Activated T-cell treated with anti-CD3 and anti-CD28 coated beads, Interleukin-2, amount 50 U/mL, for 72 hours (primary cell): Measurements from ENCODE around the gene AMELX. TPM values are rescaled to one million over a fixed set of nuclear protein-coding genes. Genes with fewer than 3 reads are reported as not detected.

Source experiments
- ATAC-seq, 2 donors: fragments of 150-1000 bp; cut with Tn5 transposase; replicated peaks in 1 of 2; 2 replicates each; pipeline ENCODE4 v1.10.0; 2021; ENCODE audit warnings: moderate library complexity in 2 of 2, mild to moderate bottlenecking in 1 of 2
- DNase-seq, 2 donors: peaks; one replicate each; pipeline ENCODE4 v3.0.0; 2021 to 2022; ENCODE audit warnings: mixed read lengths in 1 of 2
- H3K27ac Mint-ChIP-seq: one replicate; pipeline ENCODE4 v1.8.0; 2022; ENCODE audit warnings: mild to moderate bottlenecking, moderate library complexity, mixed read lengths
- H3K27me3 Mint-ChIP-seq: one replicate; pipeline ENCODE4 v1.8.0; 2022; ENCODE audit warnings: low read depth, mixed read lengths
- H3K36me3 Mint-ChIP-seq, 2 donors: one replicate each; pipeline ENCODE4 v1.8.0; 2022; ENCODE audit warnings: mixed read lengths in 2 of 2, mild to moderate bottlenecking in 1 of 2; ENCODE audit not compliant: insufficient read depth in 2 of 2
- H3K4me1 Mint-ChIP-seq: one replicate; pipeline ENCODE4 v1.8.0; 2022; ENCODE audit warnings: low read depth, mixed read lengths
- H3K4me3 Mint-ChIP-seq, 2 donors: one replicate each; pipeline ENCODE4 v1.8.0; 2022; ENCODE audit warnings: mild to moderate bottlenecking in 2 of 2, mixed read lengths in 2 of 2, moderate library complexity in 2 of 2
- H3K9me3 Mint-ChIP-seq, 2 donors: one replicate each; pipeline ENCODE4 v1.8.0; 2022; ENCODE audit warnings: mixed read lengths in 2 of 2
- total RNA-seq, 2 donors: library from RNA; stranded (reverse); gene quantifications; one replicate each; pipeline ENCODE4 v1.2.3, GENCODE V29; 2022

AMELX gene
- total RNA-seq, 2 donors from 2014 or later, result not detected

DNA sequence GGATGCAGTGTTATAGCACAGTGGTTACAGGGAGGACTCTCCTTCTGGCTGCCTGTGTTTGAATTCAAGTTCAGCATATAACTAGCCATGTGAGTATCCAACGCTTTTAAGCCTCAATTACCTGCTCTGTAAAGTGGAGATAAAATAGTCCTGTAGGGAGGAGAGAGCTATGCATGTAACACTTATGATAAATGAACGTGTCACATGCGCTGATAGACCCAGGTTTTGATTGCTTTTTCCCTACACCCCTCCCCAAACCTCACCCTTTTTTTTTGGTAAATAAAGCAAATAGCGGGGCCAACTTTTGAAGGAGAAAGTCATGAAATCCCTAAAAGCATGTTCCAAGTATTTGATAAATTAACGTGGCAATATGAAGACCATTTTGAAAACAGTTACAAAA lies 20.4 kb upstream of the AMELX start:
- Mint-ChIP-seq H3K4me1 (no peaks in the 10 kb centered on the region), H3K27ac (no peak overlapping the region), H3K9me3 (peaks cover 0 to 3% of the 10 kb centered on the region in 2 donors), H3K36me3 (no peaks in the 10 kb centered on the region), H3K4me3 (no peak overlapping the region), H3K27me3 (peaks cover 15% of the 10 kb centered on the region)
- ATAC-seq (no peak), DNase-seq (no peak)

DNA sequence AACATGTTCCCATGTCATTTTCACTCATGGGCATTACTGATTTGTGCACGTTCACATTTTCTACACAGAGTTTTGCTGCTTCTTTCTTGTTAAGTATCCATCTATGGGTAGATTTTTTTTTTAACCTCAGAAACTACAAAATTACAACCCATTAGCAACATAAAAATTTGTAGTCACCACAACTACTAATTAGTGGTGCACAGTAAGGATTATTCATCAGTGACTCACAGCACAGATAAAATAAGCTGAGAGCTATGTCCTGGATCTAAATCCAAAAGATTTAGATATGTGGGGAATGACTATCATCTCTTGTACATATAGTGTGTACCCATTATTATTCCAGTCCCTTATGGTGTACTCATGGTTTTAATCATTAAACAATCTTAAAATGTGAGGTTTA lies 19.7 kb upstream of the AMELX start:
- no peaks in the 10 kb centered on the region for H3K4me1 Mint-ChIP-seq

DNA sequence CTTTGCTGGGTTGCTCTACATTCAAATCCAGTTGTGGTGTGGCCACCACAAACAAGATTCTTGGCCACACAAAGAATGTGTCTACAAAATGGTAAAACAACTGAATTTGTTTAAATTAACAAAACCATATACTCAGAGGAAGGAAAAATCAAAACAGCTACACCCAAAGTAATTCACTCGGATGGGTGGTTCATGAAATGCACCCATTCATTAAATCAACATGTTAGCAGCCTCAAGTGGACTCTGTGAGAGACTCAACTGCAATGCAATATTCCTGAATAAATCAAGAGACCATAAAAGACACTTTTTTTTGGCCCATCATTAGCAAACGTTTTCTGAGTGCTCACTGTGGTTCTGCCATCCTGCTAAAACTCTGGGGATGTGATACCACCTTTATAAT lies 11.2 kb upstream of the AMELX start:
- no peaks in the 10 kb centered on the region for H3K4me1 Mint-ChIP-seq
- H3K36me3 Mint-ChIP-seq, result no peaks in the 10 kb centered on the region
- no peaks in the 10 kb centered on the region for H3K9me3 Mint-ChIP-seq
- no peaks in the 10 kb centered on the region for H3K27me3 Mint-ChIP-seq
- DNase-seq (no peak), ATAC-seq (no peak)
- no peak overlapping the region for H3K27ac Mint-ChIP-seq
- no peak overlapping the region for H3K4me3 Mint-ChIP-seq

More for the DNA sequence above, 19.7 kb upstream of the AMELX start:
- no peak for DNase-seq
- Mint-ChIP-seq H3K9me3 (peaks cover 0 to 3% of the 10 kb centered on the region in 2 donors), H3K36me3 (no peaks in the 10 kb centered on the region), H3K27me3 (peaks cover 15% of the 10 kb centered on the region), H3K27ac (no peak overlapping the region), H3K4me3 (no peak overlapping the region)
- ATAC-seq, result no peak

DNA sequence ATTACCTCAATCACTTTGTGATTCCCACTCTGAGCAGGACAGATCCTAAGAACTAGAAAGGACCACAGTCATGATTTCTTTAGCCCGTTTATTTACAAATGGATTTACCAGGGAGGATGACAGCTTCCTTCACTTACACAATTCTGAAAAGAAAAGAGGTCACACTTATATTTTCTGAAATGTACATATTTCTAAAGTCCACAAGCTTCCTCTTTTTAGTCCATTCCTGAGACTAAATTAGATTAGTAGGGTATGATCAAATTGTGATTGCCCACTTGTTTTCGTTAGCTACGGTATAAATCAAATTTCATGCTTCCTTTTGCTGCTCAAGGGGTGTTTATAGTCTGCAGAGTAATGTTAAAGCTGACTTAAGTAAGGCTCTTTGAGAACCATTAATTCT lies 7.6 kb upstream of the AMELX start:
- Mint-ChIP-seq H3K9me3 (no peaks in the 10 kb centered on the region), H3K27me3 (no peaks in the 10 kb centered on the region), H3K36me3 (no peaks in the 10 kb centered on the region), H3K4me1 (no peaks in the 10 kb centered on the region), H3K27ac (no peak overlapping the region), H3K4me3 (no peak overlapping the region)
- DNase-seq (no peak), ATAC-seq (no peak)

DNA sequence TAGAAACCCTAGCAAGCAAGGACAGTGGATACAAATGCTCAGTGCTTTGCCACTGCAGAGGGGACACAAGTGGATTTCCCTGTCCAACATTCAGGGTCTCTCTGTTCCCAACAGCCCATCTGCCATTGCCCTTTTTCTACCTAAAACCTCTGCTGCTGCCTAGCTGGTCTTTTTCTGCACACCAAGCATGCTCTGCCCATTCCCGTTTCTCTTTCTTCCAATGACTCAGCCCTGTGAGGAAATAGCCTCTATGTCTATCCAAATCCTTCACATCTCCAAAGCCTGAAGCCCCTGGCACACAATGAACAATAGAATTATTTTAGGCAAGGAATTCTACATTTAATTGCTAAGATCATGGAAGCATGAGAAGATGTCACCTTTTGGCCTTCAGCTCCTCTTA lies 5.7 kb upstream of the AMELX start:
- no peak overlapping the region for H3K27ac Mint-ChIP-seq
- H3K4me1 Mint-ChIP-seq, result no peaks in the 10 kb centered on the region
- no peaks in the 10 kb centered on the region for H3K36me3 Mint-ChIP-seq
- H3K27me3 Mint-ChIP-seq, result no peaks in the 10 kb centered on the region
- no peak overlapping the region for H3K4me3 Mint-ChIP-seq
- ATAC-seq (no peak), DNase-seq (no peak)
- H3K9me3 Mint-ChIP-seq, result no peaks in the 10 kb centered on the region

DNA sequence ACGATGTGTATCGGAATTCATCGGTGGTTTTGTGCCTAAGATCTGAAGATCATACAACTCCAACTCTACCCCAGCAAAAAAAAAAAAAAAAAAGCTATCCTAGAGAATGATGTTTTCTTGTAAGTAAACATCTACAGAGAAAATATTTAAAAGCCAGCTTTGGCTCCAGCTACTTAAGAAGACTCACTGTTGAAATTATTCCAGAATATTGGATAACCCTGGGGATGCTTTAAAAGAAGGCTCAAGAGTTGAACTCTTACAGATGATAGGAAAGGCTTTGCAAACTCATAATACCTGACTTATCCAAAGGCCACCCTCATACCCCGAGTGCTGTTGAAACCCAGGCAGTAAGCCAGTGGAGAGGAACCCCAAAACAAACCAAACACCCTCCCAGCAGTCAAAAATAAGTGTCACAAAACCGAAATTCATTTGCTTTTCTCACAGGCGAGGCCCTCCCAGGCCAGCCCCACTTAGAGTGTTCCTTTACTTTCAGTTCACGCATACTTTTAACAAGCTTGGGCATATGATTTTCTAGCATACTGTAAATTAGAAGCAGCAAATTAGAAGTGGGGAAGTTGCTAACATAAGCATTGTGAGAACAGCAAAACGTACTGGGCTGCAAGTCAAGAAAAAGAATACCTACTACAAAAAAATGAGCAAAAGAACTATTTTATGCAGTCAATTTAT lies 2.7 kb upstream of the AMELX start:
- Mint-ChIP-seq H3K36me3 (no peaks in the 10 kb centered on the region), H3K9me3 (no peaks in the 10 kb centered on the region), H3K27me3 (no peaks in the 10 kb centered on the region), H3K4me1 (no peaks in the 10 kb centered on the region), H3K27ac (no peak overlapping the region), H3K4me3 (no peak overlapping the region)
- ATAC-seq (no peak), DNase-seq (no peak)

DNA sequence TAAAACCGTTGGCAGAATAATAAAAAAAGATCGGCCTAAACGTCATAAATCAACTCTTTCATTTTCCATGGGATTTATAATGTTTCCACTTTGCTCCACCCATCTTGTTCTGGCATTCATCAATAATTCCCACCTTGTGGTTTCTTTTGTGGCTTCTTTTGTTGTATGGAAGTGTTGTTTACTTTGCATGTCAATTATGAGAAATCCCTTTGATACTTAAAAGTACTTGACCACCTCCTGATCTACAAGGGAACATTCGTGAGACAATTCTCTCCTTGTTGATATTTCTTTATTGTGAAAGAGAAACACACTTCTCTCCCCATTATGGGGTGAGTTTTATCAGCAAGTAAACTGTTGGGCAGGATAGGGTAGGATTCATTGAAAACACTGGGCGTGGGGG lies 2.8 kb downstream of the AMELX start:
- Mint-ChIP-seq H3K4me3 (no peak overlapping the region), H3K27ac (no peak overlapping the region), H3K9me3 (no peaks in the 10 kb centered on the region), H3K36me3 (no peaks in the 10 kb centered on the region), H3K4me1 (no peaks in the 10 kb centered on the region), H3K27me3 (peaks cover 15% of the 10 kb centered on the region)
- DNase-seq (no peak), ATAC-seq (no peak)

DNA sequence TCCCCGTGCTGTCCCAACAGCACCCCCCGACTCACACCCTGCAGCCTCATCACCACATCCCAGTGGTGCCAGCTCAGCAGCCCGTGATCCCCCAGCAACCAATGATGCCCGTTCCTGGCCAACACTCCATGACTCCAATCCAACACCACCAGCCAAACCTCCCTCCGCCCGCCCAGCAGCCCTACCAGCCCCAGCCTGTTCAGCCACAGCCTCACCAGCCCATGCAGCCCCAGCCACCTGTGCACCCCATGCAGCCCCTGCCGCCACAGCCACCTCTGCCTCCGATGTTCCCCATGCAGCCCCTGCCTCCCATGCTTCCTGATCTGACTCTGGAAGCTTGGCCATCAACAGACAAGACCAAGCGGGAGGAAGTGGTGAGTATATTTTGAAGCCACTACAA lies 5.4 kb downstream of the AMELX start:
- no peak for ATAC-seq
- no peaks in the 10 kb centered on the region for H3K36me3 Mint-ChIP-seq
- H3K9me3 Mint-ChIP-seq, result no peaks in the 10 kb centered on the region
- H3K4me1 Mint-ChIP-seq, result no peaks in the 10 kb centered on the region
- H3K4me3 Mint-ChIP-seq, result no peak overlapping the region
- H3K27me3 Mint-ChIP-seq, result peaks cover 15% of the 10 kb centered on the region
- no peak for DNase-seq
- no peak overlapping the region for H3K27ac Mint-ChIP-seq

DNA sequence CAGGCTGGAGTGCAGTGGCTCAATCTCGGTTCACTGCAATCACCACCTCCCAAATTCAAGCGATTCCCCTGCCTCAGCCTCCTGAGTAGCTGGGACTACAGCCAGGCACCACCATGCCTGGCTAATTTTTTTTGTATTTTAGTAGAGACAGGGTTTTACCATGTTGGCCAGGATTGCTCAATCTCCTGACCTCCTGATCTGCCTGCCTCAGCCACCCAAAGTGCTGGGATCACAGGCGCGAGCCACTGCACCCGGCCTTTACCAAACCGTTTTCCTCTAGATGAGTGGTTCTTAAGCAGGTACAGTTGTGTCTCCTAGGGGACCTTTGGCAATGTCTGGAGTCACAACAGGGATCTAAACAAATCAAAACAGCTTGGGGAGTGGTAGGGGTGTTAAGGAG lies 11.6 kb downstream of the AMELX start:
- Mint-ChIP-seq H3K27ac (no peak overlapping the region), H3K4me1 (no peaks in the 10 kb centered on the region), H3K36me3 (no peaks in the 10 kb centered on the region), H3K27me3 (peaks cover 15% of the 10 kb centered on the region), H3K9me3 (no peaks in the 10 kb centered on the region), H3K4me3 (no peak overlapping the region)
- ATAC-seq, result no peak
- DNase-seq, result no peak

DNA sequence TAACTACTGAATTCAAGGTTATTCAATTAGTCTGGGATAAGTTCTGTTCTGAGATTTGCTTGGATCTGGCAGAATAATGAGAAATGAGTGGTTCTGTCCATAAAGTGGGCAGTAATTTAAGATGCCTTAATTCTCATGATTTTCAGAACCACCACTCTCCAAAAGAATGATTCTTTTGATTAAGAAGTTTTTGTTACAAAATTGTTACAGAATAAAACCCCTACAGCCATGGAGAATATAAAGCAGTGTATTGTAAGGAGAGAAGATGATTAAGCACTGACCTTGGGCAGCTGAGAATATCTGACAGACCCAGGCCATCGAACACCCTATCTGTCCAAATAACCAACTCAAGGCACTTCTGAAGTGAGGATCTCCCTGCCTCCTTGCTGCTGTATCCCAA lies 12.4 kb downstream of the AMELX start:
- Mint-ChIP-seq H3K4me3 (no peak overlapping the region), H3K4me1 (no peaks in the 10 kb centered on the region), H3K36me3 (no peaks in the 10 kb centered on the region), H3K27me3 (peaks cover 20% of the 10 kb centered on the region), H3K27ac (no peak overlapping the region), H3K9me3 (no peaks in the 10 kb centered on the region)
- ATAC-seq (no peak), DNase-seq (no peak)

DNA sequence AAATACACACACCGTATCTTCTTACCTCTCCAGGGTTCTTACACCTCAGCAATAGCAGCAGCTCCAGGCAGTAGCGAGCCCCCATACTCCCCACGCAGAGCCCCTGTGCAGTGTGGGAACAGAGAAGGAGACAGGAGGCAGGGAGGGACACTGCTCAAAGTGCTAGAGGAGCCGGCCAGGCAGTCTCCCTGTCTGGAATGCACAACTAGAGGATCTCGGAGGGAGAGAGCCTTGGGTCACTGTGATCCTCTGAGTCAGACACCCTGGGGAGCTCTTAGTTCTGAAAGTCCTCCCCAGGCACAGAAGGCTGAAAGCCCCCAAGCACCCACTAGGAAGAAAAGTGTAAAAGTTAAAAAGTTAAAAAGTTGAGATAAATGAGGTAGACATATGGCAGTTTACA lies 16.0 kb downstream of the AMELX start:
- H3K4me3 Mint-ChIP-seq, result no peak overlapping the region
- no peak overlapping the region for H3K27ac Mint-ChIP-seq
- no peaks in the 10 kb centered on the region for H3K4me1 Mint-ChIP-seq
- no peak for ATAC-seq
- peaks cover 24% of the 10 kb centered on the region for H3K27me3 Mint-ChIP-seq
- H3K36me3 Mint-ChIP-seq, result no peaks in the 10 kb centered on the region
- H3K9me3 Mint-ChIP-seq, result no peaks in the 10 kb centered on the region
- no peak for DNase-seq

DNA sequence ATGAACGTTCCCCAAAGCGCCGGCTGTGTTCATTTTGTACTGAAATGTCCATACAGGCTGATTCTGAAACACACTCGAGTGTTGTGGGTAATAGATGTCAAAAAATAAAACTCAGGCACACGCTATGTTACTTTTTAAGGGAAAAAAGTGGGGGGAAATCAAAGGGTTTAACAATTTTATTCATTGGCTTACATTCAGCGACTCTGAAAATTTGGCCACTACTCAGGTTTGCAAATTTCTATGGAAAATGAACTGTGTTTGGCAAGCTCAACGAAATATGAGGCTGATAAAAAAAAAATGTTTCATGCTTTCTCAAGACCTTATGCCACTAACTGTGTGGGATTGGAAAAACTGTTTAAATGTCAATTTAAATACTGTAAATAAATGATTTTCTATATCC lies 18.5 kb downstream of the AMELX start:
- no peaks in the 10 kb centered on the region for H3K9me3 Mint-ChIP-seq
- H3K36me3 Mint-ChIP-seq, result no peaks in the 10 kb centered on the region
- H3K4me1 Mint-ChIP-seq, result no peaks in the 10 kb centered on the region
- peaks cover 18% of the 10 kb centered on the region for H3K27me3 Mint-ChIP-seq
- H3K27ac Mint-ChIP-seq, result no peak overlapping the region
- no peak for ATAC-seq
- H3K4me3 Mint-ChIP-seq, result no peak overlapping the region
- DNase-seq, result no peak

DNA sequence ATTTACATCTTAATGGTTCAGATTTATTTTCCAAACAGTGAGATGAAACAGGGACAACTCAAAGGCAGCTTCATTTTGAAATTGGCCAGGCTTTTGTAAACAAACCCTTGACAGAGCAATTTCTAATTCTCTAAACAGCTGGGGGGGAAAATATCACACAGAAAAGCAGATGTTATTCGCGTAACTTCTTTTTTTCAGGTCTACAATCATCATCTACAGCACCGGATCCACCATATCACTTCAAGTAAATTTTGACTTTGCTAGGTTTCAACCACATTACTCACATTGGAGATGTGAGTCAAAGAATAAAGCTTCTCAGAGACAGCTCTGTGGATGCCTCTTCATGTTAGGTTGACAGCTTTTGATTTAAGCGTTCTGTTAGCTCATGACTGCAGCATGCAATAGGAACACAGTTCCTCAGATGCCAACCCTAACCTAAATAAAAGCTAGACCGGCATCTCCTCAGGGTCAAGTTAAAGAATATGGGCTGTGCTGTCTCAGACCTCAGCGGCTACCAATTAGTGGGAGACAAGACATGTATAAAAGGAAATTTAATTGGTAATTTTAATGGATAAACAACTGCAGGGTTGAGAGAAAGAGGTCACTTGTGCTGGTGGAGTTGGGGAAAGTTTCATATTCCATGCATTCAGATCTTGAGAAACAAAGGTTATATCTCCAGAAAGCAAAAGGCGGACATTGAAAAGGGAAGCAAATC lies 26.8 kb downstream of the AMELX start:
- H3K27ac Mint-ChIP-seq, result no peak overlapping the region
- H3K9me3 Mint-ChIP-seq, result no peaks in the 10 kb centered on the region
- no peak overlapping the region for H3K4me3 Mint-ChIP-seq
- ATAC-seq (no peak), DNase-seq (no peak)
- H3K4me1 Mint-ChIP-seq, result no peaks in the 10 kb centered on the region
- no peaks in the 10 kb centered on the region for H3K27me3 Mint-ChIP-seq
- H3K36me3 Mint-ChIP-seq, result no peaks in the 10 kb centered on the region

DNA sequence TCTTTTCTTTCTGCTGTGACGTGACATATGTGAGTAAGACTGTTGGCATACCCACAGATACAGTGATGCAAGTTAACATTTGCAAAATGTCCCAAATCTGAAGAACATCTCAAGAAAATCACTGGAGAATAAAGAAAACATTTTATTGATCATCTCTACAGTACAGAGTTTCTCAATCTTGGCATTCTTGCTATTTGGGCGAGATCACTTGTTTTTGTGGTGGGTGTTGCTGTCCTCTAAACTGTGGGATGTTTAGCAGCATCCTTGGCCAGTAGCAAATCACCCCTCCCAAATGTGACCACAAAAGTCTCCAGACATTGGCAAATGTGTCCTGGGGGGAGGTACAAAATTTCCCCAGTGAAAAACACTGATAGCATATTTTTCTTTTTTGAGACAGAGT lies 28.8 kb downstream of the AMELX start:
- Mint-ChIP-seq H3K4me1 (no peaks in the 10 kb centered on the region), H3K27me3 (no peaks in the 10 kb centered on the region), H3K4me3 (no peak overlapping the region), H3K27ac (no peak overlapping the region), H3K36me3 (no peaks in the 10 kb centered on the region), H3K9me3 (no peaks in the 10 kb centered on the region)
- no peak for DNase-seq
- ATAC-seq, result no peak
